ENCODE data around the gene L3MBTL3. TPM values are rescaled to one million over a fixed set of nuclear protein-coding genes. Genes with fewer than 3 reads are reported as not detected.

Gene L3MBTL3
- total and polyA plus RNA-seq, 10 of the 15 experiments (the other 5 are each of a cell fraction or from before 2014, with no cell fraction given), result 0.71 to 9.4 (median 6.2) TPM

DNA sequence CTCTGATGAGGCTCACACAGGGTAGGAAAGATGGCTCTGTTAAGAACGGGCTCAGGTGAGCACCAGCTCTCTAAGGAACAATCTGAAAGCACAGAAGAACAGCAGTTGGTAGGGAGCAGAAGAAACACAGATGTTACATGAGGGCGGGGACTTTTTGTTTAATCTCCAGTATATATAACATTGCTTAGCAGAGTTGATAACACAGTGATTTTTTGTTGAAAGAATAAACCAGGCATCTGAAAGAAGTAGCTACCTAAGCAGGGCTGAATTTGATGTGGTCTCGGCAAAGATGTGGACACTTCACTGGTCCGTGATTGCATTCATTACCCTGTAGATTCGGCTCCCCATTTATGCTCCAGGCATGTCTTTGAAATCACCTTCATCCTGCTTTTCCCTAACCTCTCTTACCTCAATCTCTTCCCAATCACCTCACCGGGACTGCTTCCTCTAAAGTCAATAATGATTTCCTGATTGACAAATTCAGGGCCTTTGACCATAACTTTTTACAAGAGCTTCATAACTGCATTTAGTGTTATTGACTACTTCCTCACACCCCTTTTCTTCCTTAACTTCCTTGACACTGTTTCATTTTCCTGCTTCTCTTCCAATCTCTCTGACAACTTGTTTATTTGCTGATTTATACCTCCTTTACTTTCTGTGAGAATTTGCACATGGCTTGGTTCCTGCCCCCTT, 170.0 kb downstream of the L3MBTL3 start (continued):
- TF ChIP-seq, protein P1, sequence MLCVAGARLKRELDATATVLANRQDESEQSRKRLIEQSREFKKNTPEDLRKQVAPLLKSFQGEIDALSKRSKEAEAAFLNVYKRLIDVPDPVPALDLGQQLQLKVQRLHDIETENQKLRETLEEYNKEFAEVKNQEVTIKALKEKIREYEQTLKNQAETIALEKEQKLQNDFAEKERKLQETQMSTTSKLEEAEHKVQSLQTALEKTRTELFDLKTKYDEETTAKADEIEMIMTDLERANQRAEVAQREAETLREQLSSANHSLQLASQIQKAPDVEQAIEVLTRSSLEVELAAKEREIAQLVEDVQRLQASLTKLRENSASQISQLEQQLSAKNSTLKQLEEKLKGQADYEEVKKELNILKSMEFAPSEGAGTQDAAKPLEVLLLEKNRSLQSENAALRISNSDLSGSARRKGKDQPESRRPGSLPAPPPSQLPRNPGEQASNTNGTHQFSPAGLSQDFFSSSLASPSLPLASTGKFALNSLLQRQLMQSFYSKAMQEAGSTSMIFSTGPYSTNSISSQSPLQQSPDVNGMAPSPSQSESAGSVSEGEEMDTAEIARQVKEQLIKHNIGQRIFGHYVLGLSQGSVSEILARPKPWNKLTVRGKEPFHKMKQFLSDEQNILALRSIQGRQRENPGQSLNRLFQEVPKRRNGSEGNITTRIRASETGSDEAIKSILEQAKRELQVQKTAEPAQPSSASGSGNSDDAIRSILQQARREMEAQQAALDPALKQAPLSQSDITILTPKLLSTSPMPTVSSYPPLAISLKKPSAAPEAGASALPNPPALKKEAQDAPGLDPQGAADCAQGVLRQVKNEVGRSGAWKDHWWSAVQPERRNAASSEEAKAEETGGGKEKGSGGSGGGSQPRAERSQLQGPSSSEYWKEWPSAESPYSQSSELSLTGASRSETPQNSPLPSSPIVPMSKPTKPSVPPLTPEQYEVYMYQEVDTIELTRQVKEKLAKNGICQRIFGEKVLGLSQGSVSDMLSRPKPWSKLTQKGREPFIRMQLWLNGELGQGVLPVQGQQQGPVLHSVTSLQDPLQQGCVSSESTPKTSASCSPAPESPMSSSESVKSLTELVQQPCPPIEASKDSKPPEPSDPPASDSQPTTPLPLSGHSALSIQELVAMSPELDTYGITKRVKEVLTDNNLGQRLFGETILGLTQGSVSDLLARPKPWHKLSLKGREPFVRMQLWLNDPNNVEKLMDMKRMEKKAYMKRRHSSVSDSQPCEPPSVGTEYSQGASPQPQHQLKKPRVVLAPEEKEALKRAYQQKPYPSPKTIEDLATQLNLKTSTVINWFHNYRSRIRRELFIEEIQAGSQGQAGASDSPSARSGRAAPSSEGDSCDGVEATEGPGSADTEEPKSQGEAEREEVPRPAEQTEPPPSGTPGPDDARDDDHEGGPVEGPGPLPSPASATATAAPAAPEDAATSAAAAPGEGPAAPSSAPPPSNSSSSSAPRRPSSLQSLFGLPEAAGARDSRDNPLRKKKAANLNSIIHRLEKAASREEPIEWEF (IDR thresholded peaks at IDR 0.05; ENCODE audit: insufficient replicate concordance, low read depth, low read length), result no peak
- TF ChIP-seq KLF5 (IDR thresholded peaks at IDR 0.05; ENCODE audit: partially characterized antibody), result no peak
- TF ChIP-seq MXI1 (IDR thresholded peaks at IDR 0.05; ENCODE audit: low read depth, low read length), result no peak
- TF ChIP-seq, protein P2, sequence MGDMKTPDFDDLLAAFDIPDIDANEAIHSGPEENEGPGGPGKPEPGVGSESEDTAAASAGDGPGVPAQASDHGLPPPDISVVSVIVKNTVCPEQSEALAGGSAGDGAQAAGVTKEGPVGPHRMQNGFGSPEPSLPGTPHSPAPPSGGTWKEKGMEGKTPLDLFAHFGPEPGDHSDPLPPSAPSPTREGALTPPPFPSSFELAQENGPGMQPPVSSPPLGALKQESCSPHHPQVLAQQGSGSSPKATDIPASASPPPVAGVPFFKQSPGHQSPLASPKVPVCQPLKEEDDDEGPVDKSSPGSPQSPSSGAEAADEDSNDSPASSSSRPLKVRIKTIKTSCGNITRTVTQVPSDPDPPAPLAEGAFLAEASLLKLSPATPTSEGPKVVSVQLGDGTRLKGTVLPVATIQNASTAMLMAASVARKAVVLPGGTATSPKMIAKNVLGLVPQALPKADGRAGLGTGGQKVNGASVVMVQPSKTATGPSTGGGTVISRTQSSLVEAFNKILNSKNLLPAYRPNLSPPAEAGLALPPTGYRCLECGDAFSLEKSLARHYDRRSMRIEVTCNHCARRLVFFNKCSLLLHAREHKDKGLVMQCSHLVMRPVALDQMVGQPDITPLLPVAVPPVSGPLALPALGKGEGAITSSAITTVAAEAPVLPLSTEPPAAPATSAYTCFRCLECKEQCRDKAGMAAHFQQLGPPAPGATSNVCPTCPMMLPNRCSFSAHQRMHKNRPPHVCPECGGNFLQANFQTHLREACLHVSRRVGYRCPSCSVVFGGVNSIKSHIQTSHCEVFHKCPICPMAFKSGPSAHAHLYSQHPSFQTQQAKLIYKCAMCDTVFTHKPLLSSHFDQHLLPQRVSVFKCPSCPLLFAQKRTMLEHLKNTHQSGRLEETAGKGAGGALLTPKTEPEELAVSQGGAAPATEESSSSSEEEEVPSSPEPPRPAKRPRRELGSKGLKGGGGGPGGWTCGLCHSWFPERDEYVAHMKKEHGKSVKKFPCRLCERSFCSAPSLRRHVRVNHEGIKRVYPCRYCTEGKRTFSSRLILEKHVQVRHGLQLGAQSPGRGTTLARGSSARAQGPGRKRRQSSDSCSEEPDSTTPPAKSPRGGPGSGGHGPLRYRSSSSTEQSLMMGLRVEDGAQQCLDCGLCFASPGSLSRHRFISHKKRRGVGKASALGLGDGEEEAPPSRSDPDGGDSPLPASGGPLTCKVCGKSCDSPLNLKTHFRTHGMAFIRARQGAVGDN (IDR thresholded peaks at IDR 0.05), result no peak
- TF ChIP-seq, protein P3, sequence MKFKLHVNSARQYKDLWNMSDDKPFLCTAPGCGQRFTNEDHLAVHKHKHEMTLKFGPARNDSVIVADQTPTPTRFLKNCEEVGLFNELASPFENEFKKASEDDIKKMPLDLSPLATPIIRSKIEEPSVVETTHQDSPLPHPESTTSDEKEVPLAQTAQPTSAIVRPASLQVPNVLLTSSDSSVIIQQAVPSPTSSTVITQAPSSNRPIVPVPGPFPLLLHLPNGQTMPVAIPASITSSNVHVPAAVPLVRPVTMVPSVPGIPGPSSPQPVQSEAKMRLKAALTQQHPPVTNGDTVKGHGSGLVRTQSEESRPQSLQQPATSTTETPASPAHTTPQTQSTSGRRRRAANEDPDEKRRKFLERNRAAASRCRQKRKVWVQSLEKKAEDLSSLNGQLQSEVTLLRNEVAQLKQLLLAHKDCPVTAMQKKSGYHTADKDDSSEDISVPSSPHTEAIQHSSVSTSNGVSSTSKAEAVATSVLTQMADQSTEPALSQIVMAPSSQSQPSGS (IDR thresholded peaks at IDR 0.05; ENCODE audit: low read length), result no peak
- no peak for TF ChIP-seq RFX5 (IDR thresholded peaks at IDR 0.05; ENCODE audit: low read depth, low read length)
- no peak for TF ChIP-seq SIX5 (IDR thresholded peaks at IDR 0.05; ENCODE audit: low read depth, low read length, severe bottlenecking)
- TF ChIP-seq SMAD1 (IDR thresholded peaks at IDR 0.05; ENCODE audit: low read depth, partially characterized antibody), result no peak
- no peak for TF ChIP-seq NFXL1 (IDR thresholded peaks at IDR 0.05; ENCODE audit: borderline replicate concordance)
- no peak for TF ChIP-seq RCOR1 (conservative IDR thresholded peaks at IDR 0.05; ENCODE audit: low read depth, low read length)
- no peak for TF ChIP-seq EGR1 (IDR thresholded peaks at IDR 0.05; ENCODE audit: borderline replicate concordance in 1 of 2, low read depth in 2 of 2, low read length in 2 of 2)
- no peak for TF ChIP-seq NR2F1 (conservative IDR thresholded peaks at IDR 0.05)
- TF ChIP-seq, protein P4, sequence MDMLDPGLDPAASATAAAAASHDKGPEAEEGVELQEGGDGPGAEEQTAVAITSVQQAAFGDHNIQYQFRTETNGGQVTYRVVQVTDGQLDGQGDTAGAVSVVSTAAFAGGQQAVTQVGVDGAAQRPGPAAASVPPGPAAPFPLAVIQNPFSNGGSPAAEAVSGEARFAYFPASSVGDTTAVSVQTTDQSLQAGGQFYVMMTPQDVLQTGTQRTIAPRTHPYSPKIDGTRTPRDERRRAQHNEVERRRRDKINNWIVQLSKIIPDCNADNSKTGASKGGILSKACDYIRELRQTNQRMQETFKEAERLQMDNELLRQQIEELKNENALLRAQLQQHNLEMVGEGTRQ (IDR thresholded peaks at IDR 0.05; ENCODE audit: borderline replicate concordance, low read depth, low read length), result no peak
- no peak for TF ChIP-seq JUND (IDR thresholded peaks at IDR 0.05; ENCODE audit: low read depth, low read length)
